OCI-LY1 (cell line): ENCODE data around the gene MCTP1.
A peak's percentile ranks its signal among the peaks of the same experiment; 100 is the strongest.

Experiments used
- EZH2 ChIP-seq: fragments of 200-600 bp; sonication (generic), shearing (Covaris generic); IDR thresholded peaks from 2 replicates; pipeline ENCODE4 v1.8.0; 2017; ENCODE audit warnings: borderline replicate concordance, mixed run types, mild to moderate bottlenecking, antibody characterized with exemption, low read length, moderate library complexity, mixed read lengths
- TF ChIP-seq, protein P1 (sequence below): fragments of 200-600 bp; sonication (generic), shearing (Covaris generic); IDR thresholded peaks from 2 replicates; pipeline ENCODE4 v1.5.1; 2017; ENCODE audit warnings: mild to moderate bottlenecking, antibody characterized with exemption, low read length, moderate library complexity, mixed read lengths

DNA sequence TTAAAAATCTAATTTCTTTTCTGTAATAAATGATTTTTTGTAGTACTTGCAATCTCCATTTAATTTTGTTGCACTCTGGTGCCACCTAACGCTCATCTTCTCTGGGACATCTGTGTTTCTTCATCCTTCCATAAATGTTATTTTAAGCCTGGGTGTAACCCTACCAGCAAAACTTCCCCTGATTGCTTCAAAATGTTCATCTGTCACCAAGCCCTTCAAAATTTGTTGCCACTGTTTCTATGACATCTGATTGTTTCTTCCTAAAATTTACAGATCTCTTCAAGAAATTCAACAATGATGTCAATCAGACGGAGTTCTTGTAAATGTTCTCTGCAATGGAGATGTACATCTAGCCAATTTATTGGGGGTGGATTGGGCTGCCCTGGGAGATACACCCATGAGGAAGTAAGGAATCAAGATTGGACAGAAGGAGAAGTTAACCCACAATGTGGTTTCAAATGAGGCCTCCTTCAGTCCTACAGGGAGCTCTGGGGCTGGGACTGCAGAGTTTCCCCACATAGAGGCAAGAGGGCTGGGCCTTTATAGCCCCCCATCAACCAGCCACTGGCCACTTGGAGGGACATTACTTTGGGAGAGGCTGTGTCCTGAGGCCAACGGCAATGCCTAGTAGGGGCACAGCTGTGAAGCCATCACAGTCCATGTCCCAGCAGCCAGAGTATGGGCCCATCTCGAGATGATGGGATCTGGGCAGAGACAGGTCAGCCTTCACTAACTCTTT is 23.3 kb downstream of the MCTP1 start:
- TF ChIP-seq, protein P1, sequence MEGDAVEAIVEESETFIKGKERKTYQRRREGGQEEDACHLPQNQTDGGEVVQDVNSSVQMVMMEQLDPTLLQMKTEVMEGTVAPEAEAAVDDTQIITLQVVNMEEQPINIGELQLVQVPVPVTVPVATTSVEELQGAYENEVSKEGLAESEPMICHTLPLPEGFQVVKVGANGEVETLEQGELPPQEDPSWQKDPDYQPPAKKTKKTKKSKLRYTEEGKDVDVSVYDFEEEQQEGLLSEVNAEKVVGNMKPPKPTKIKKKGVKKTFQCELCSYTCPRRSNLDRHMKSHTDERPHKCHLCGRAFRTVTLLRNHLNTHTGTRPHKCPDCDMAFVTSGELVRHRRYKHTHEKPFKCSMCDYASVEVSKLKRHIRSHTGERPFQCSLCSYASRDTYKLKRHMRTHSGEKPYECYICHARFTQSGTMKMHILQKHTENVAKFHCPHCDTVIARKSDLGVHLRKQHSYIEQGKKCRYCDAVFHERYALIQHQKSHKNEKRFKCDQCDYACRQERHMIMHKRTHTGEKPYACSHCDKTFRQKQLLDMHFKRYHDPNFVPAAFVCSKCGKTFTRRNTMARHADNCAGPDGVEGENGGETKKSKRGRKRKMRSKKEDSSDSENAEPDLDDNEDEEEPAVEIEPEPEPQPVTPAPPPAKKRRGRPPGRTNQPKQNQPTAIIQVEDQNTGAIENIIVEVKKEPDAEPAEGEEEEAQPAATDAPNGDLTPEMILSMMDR: peak; percentile 52
- no peak for TF ChIP-seq EZH2
